ENCODE data around the gene NXN. TPM values are rescaled to one million over a fixed set of nuclear protein-coding genes. Genes with fewer than 3 reads are reported as not detected.
A peak's percentile ranks its signal among the peaks of the same experiment; 100 is the strongest.

Gene NXN
- total RNA-seq, 1 donor from 2014 or later: 76.4 TPM

- Mint-ChIP-seq H3K4me1 (peaks cover 5% of the 10 kb centered on the region), H3K27ac (ENCODE audit: unreplicated experiment) (no peak overlapping the region), H3K27me3 (ENCODE audit: low read depth) (no peaks in the 10 kb centered on the region), H3K9me3 (no peaks in the 10 kb centered on the region), H3K36me3 (ENCODE audit: low read depth) (no peaks in the 10 kb centered on the region), H3K4me3 (no peak overlapping the region)
- TF ChIP-seq CTCF (conservative IDR thresholded peaks at IDR 0.05): no peak
- DNase-seq (ENCODE audit: low read depth, low spot score): no peak
Measured at GRCh38 chr17:1022278-1023024, 42.9 kb upstream of the NXN start.

DNA sequence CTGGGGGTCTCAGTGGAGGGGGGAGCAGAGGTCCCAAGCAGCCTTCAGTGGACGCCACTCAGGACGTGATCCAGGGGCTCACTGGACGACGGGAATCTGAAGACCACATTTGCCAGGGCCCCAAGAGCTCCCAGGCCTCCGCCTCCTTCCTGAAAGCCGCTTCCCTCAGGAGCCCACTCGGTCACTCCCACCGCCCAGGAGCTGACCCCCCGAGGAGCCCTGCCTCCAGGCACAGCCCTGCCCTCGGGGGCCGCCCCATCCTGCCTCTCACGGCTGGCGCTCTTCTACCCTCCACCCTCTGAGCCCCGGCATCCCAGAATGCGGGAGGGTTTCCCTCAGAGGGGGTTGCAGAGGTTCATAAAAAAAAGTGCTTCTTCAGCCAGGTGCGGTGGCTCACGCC is 41.6 kb upstream of the NXN start:
- no peaks in the 10 kb centered on the region for H3K9me3 Mint-ChIP-seq
- no peak overlapping the region for H3K27ac Mint-ChIP-seq (ENCODE audit: unreplicated experiment)

GRCh38 chr17:1019451-1019850 is 39.9 kb upstream of the NXN start:
- H3K4me1 Mint-ChIP-seq: no peaks in the 10 kb centered on the region
- no peaks in the 10 kb centered on the region for H3K9me3 Mint-ChIP-seq
- no peak for TF ChIP-seq CTCF (conservative IDR thresholded peaks at IDR 0.05)
- DNase-seq (ENCODE audit: low read depth, low spot score): no peak
- no peaks in the 10 kb centered on the region for H3K27me3 Mint-ChIP-seq (ENCODE audit: low read depth)
- H3K27ac Mint-ChIP-seq (ENCODE audit: unreplicated experiment): peak overlapping the region; percentile 83
- H3K4me3 Mint-ChIP-seq: no peak overlapping the region
- H3K36me3 Mint-ChIP-seq (ENCODE audit: low read depth): no peaks in the 10 kb centered on the region

More for the DNA sequence above, 41.6 kb upstream of the NXN start:
- Mint-ChIP-seq H3K27me3 (ENCODE audit: low read depth) (no peaks in the 10 kb centered on the region), H3K36me3 (ENCODE audit: low read depth) (no peaks in the 10 kb centered on the region), H3K4me3 (no peak overlapping the region), H3K4me1 (peaks cover 5% of the 10 kb centered on the region)
- DNase-seq (ENCODE audit: low read depth, low spot score): no peak
- no peak for TF ChIP-seq CTCF (conservative IDR thresholded peaks at IDR 0.05)

GRCh38 chr17:1018547-1018946 is 39.0 kb upstream of the NXN start:
- no peaks in the 10 kb centered on the region for H3K36me3 Mint-ChIP-seq (ENCODE audit: low read depth)
- H3K27me3 Mint-ChIP-seq (ENCODE audit: low read depth): no peaks in the 10 kb centered on the region
- no peak for TF ChIP-seq CTCF (conservative IDR thresholded peaks at IDR 0.05)
- H3K9me3 Mint-ChIP-seq: no peaks in the 10 kb centered on the region
- no peaks in the 10 kb centered on the region for H3K4me1 Mint-ChIP-seq
- DNase-seq (ENCODE audit: low read depth, low spot score): no peak
- no peak overlapping the region for H3K4me3 Mint-ChIP-seq
- no peak overlapping the region for H3K27ac Mint-ChIP-seq (ENCODE audit: unreplicated experiment)

DNA sequence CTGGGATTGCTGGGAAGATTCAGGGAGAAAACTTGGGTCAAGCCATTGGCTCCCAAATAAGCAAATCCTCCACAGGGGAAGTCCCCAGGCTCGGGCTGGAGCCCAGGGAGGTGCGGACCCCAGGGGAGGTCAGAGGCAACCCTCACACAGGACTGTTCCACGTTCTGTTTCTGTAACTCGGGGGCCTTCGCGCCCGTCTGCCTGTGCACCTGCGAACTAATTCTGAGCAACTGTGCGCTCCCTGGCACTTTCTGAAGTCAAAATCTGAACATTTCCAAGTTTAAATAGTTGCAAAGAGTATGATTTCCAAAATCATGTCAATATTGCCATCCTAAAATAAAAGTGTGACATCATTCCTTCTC is 34.1 kb upstream of the NXN start:
- no peak overlapping the region for H3K4me3 Mint-ChIP-seq
- H3K9me3 Mint-ChIP-seq: no peaks in the 10 kb centered on the region
- H3K27me3 Mint-ChIP-seq (ENCODE audit: low read depth): no peaks in the 10 kb centered on the region
- TF ChIP-seq CTCF (conservative IDR thresholded peaks at IDR 0.05): no peak
- H3K27ac Mint-ChIP-seq (ENCODE audit: unreplicated experiment): no peak overlapping the region
- no peaks in the 10 kb centered on the region for H3K4me1 Mint-ChIP-seq
- no peak for DNase-seq (ENCODE audit: low read depth, low spot score)
- H3K36me3 Mint-ChIP-seq (ENCODE audit: low read depth): no peaks in the 10 kb centered on the region

Data from neural crest cell (in vitro differentiated cells).